Stimulated activated CD8-positive, alpha-beta memory T cell treated with anti-CD3 and anti-CD28 coated beads, Interleukin-4, amount 100 ng/mL, for 1 hour (primary cell): Measurements from ENCODE around the gene SLC36A1.

Experiments
- DNase-seq, 2 donors: peaks; one replicate each; pipeline ENCODE4 v3.0.0-alpha.2; 2020; ENCODE audit warnings: low read depth in 2 of 2, low spot score in 1 of 2

SLC36A1 gene

GRCh38 chr5:151451626-151452520, 4.5 kb downstream of the SLC36A1 start:
- no peak for DNase-seq

DNA sequence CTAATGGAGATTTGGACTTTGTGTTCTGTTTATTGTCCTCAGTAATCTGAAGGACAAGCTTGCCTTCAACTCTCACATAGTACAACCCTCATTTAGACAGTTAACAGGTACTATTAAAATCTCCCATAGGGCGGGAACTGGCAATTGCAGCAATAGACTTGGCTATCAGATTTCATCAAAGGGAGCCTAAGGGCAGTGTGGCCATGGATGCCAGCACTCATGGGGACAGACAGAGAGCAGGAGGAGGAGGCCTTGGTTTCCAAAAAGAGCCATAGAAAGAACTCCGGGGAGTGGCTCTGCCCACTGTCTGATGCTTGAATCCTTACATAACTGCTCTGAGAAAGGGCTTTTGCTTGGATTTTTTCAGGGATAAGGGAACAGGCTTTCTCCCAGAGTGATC, 6.8 kb downstream of the SLC36A1 start:
- DNase-seq = no peak

DNA sequence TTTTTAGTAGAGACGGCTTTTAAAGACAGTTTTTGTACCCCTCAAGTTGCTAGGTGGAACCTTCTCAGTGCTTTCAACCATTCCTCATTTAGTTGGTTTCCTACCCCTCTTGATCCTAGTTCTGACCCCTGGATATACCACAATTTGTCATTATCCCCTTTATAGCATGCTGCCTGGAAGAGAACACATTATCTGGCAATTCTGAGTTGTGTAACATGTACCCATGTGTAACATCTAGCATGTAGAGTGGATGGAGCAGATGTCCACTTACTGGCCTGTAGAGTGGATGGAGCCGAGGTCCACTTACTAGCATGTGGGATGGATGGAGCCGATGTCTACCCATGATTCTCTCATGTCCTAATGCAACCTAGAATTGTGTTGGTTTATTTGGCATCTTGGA, 7.5 kb downstream of the SLC36A1 start:
- DNase-seq = no peak

GRCh38 chr5:151456321-151456940, 9.0 kb downstream of the SLC36A1 start:
- DNase-seq = no peak

DNA sequence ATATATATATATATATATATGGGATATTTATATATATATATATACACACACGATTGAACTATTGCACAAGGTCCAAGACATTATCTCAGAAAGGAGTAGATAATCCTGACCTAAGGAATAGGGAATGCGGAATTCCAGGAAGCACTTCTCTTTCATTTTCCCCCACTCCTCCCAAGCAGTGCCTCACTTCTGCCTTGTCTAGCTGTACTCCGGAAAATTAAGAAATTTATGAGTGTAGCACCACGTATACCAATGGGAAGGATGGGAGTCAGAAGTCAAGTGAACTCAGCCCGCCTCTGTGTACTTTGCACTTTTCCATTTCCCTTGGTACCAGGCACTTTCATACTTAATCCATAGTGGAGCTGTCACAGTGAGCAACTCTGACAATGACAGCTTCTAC, 10.9 kb downstream of the SLC36A1 start:
- DNase-seq = no peak

DNA sequence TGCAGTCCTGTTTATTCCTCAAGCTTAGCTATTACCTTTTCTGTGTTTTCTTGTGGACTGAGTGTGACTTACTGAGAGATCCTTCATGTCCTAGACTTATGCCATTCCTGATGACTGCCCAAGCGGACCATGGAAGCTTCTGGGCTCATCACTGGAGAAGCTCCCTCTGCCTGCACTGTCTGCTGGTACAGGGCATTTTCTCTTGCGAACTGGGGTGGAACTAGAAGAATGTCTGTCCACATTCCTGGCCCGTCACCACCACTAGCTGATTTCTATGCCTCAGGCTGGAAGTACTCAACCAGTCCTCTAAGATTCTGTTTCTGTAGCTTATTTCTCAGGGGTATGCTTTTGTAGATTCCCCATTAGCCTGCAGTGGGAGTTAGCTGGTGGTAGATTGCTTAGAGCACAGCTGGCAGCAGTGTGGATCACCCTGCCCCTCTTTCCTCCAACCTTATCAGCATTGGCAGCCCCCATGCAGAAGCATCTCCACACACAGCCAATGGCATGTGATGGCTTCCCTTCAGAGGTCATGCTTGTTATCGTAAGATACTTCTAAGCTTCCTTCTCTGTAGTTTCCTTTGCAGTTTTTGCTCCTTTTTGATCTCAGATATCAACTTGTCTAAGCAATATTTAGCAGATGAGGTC, 12.4 kb downstream of the SLC36A1 start:
- DNase-seq = no peak

- no peak for DNase-seq
Observed at GRCh38 chr5:151461312-151461711, 13.9 kb downstream of the SLC36A1 start.

GRCh38 chr5:151463137-151464029, 16.0 kb downstream of the SLC36A1 start:
- no peak for DNase-seq

DNA sequence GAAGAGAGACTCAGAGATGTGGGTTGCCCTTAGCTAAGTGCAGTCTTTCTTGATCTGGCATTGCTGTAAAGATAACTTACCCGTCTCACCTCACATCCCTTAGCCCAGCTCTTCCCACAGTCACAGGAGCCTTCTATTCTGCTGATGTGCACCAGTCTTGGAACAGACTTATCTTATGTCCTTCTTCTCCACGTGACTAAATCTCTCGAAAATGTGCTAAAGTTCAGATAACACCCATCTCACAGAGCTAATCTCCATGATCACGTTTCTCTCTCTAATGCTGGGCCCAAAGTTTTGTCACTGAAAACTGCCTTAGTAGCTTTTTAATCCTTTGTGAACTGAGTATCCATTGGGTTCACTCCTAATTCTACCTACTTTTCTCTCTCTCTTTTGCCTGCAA, 16.7 kb downstream of the SLC36A1 start:
- no peak for DNase-seq

DNA sequence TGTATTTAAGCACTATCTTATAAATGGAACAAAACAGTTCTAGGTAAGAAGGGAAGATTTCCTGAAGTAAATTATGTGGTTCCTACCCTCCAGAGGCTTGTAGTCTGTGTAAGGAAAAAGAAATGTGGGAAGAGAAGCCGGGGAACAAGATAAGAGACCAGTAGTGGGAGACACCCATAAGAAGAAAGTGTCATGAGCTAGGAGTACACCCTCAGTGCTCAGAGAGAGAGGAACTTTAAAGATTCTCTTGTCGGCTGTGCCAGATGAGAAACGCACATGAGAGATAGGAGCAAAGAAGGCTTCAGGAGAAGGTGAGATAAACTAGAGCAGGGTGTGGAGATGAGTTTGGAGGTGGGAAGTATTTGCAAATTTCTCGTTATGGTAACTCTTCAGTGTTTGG, 18.1 kb downstream of the SLC36A1 start:
- no peak for DNase-seq

DNA sequence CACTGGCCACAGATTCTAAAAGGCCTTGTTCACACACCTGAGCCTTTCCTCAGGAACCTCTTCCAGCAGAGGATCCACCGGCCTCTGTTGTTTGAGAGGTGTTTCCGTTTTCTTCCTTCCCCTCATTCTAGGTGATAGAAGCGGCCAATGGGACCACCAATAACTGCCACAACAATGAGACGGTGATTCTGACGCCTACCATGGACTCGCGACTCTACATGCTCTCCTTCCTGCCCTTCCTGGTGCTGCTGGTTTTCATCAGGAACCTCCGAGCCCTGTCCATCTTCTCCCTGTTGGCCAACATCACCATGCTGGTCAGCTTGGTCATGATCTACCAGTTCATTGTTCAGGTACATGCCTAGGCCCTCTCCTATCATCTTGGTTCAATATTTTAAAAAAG, 20.2 kb downstream of the SLC36A1 start:
- DNase-seq = no peak

- no peak for DNase-seq
Observed at GRCh38 chr5:151469386-151469785, 22.0 kb downstream of the SLC36A1 start.

- DNase-seq = no peak
Observed at GRCh38 chr5:151469992-151470391, 22.6 kb downstream of the SLC36A1 start.

DNA sequence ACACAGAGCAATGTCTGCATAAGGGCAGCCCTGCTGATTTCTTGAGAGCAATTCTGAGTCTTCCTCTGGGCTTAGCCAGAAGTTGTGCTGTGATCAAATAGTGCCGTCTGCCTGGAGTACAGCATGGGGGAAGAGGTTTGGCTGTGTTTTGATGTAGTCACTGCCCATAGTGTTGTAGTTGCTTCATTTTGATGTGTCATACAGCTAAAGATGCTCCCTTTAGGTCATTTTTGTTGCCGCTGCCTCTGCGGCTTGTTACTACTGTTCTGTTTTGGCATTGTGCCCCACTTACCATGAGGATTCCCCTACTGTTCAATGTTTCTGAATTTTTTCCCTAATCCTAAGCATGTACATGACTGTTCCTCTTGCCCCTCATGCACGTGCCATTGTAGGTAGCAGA, 23.0 kb downstream of the SLC36A1 start:
- no peak for DNase-seq

- DNase-seq = no peak
Observed at GRCh38 chr5:151471276-151471675, 23.9 kb downstream of the SLC36A1 start.

DNA sequence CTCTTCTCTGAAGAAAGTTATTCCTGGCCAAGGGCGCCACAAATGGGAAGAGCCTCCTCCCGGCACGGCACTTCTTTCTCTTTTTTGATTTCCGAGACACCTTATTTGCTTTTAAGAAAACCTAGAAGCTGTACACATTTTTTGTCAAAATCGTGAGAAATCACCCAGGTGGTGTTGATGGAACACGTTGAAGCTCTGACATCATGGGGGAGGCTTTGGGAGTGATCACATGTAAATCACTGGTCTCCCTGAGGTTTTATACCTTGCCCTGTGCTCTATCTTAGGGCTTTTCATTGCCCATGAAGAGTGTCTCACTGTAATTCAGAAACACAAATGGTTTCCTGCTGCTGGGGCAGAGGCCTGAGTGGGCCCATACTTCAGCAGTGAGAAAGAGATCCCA, 27.4 kb downstream of the SLC36A1 start:
- DNase-seq = no peak

DNA sequence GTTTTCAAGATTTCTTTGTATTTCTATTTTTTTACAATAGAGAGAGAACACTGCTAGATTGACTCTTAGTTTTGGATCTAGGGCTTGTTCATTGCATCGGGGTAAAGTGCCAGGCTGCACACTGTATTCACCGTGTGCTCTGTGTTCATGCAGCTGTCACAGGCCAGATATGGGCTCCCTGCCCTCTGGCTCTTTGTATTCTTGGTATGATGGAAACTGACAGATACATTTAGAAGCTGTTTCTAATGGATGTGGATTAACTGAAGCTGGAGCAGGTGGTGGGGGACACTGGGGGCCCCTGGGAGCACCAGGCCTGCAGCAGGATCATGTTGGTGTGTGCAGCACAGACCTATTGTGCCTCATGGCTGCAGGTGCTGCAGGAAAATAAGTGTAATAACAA, 28.0 kb downstream of the SLC36A1 start:
- no peak for DNase-seq

GRCh38 chr5:151476016-151476415, 28.6 kb downstream of the SLC36A1 start:
- DNase-seq = no peak

- DNase-seq = no peak
Observed at GRCh38 chr5:151477101-151477500, 29.7 kb downstream of the SLC36A1 start.

DNA sequence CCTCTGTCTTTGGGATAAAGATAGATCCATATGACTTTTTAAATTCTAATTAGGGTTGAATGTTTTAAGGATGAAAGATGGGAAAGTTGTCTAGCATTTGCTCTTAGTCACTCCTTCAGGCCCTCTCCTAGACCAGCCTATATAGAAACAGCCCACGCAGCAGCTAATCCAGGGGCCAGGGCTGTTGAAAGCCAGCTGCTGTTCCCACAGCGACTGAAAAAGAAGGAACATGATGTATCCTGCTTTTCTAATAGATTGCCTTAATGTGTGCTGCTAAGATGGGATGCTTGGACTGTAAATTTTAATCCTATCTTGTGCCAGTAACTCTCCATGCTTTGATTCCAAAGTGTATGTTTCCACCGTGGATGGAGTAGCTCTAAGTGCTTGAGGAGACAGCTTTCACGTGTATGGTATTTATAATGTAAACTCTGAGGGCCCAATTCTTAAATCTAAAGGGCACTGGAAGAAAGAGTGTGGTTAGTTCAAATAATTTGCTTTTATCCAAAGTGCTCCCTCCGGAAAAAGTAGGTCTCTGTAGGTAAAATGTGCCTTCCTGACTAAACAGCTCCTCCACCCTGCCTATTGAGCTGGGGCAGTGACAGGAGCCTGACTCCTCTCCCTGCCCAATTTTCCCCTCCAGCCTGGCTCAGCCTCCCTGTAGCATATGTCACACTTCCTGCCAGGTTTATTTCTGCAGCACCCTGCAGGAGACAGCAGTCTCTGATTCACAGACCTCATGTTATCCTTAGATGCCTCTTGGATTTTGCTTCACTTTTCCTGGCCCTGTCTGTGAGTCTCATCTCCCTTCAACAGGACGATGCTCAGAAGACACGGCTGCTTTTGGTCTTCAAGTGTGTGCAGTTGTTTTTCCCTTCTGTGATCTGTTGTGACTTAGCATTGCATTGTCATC, 33.2 kb downstream of the SLC36A1 start:
- DNase-seq = no peak
